DND-41 (cell line): Measurements from ENCODE around the gene EFCAB11.

ENCODE experiments used
- EZH2 ChIP-seq: IDR thresholded peaks from 3 replicates; pipeline ENCODE4 v1.6.1; 2012; ENCODE audit warnings: borderline replicate concordance, low read depth, mild to moderate bottlenecking, moderate library complexity, low read length, inconsistent platforms; ENCODE audit not compliant: severe bottlenecking
- TF ChIP-seq, protein P1 (sequence below): IDR thresholded peaks from 2 replicates; pipeline ENCODE4 v1.5.1; 2012; ENCODE audit warnings: borderline replicate concordance, low read length, moderate library complexity, mild to moderate bottlenecking; ENCODE audit not compliant: poor library complexity, severe bottlenecking; ENCODE audit errors: extremely low read depth

DNA sequence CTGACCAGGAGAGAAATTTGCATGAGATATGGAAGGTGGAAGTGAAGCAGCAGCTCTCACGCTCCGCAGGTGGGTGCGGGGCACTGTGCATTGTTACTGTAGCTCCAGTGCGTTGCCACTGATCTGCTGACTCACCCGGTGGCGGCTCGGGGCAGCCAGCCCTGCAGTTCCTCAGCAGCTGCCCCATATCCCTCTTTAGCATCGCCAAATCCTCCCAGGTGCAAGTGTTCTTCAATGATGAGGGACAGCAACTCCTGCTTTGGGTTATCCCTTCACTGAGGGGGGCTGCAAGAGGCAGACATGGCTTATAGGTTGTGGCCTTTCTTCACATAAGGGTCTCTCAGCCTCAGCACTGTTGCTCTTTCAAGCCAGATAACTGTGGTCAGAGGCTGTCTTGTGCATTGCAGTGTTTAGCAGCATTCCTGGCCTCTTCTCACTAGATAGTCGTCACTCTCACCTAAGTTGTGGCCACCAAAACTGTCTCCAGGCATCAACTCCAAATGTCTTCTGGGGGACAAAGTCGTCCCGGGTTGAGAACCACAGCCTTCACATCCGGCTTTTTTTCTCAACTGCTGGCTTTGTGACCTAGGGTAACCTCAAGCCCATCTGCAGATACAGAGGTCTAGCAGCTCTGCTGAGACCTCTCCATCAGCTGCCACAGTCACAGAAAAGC is 180.8 kb downstream of the EFCAB11 start:
- TF ChIP-seq, protein P1, sequence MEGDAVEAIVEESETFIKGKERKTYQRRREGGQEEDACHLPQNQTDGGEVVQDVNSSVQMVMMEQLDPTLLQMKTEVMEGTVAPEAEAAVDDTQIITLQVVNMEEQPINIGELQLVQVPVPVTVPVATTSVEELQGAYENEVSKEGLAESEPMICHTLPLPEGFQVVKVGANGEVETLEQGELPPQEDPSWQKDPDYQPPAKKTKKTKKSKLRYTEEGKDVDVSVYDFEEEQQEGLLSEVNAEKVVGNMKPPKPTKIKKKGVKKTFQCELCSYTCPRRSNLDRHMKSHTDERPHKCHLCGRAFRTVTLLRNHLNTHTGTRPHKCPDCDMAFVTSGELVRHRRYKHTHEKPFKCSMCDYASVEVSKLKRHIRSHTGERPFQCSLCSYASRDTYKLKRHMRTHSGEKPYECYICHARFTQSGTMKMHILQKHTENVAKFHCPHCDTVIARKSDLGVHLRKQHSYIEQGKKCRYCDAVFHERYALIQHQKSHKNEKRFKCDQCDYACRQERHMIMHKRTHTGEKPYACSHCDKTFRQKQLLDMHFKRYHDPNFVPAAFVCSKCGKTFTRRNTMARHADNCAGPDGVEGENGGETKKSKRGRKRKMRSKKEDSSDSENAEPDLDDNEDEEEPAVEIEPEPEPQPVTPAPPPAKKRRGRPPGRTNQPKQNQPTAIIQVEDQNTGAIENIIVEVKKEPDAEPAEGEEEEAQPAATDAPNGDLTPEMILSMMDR = no peak
- TF ChIP-seq EZH2 = no peak
